GM12878 (cell line): ENCODE results near the gene CTDP1. TPM values are rescaled to one million over a fixed set of nuclear protein-coding genes. Genes with fewer than 3 reads are reported as not detected.

ENCODE experiments used
- HDAC2 ChIP-seq: fragments of 200-600 bp; sonication (generic); IDR thresholded peaks from 2 replicates; pipeline ENCODE4 v1.6.1; 2017
- MYB ChIP-seq: fragments of 150-350 bp; IDR thresholded peaks from 2 replicates; pipeline ENCODE4 v1.6.1; 2014; ENCODE audit warnings: mild to moderate bottlenecking, low read depth, low read length, borderline replicate concordance
- RAD21 ChIP-seq: IDR thresholded peaks from 2 replicates; pipeline ENCODE4 v1.6.1; 2011; ENCODE audit warnings: mild to moderate bottlenecking, low read depth, low read length, moderate library complexity; ENCODE audit not compliant: insufficient read depth
- WRNIP1 ChIP-seq: IDR thresholded peaks from 2 replicates; pipeline ENCODE4 v1.6.1; 2011; ENCODE audit warnings: low read depth, low read length, improper control_type of control experiment, borderline replicate concordance
- YY1 ChIP-seq: IDR thresholded peaks from 2 replicates; pipeline ENCODE4 v1.6.1; 2011; ENCODE audit warnings: low read depth, mild to moderate bottlenecking, low read length
- polyA plus RNA-seq, 11 experiments: library from polyadenylated mRNA; depleted of rRNA in 4 of 11; unstranded in 6 of 11; stranded (reverse) in 5 of 11; fragments of >200 nt; fragmentation: Nextera tagmentation in 4 of 11; fragmentation: Illumina TruSeq in 1 of 11; extraction: Ambion mirVana in 4 of 11; extraction: Trizol in 1 of 11; gene quantifications; 1 replicate in 1 of 11; 2 replicates in 10 of 11; pipeline versions ENCODE4 v1.2.1 to v1.2.3, GENCODE V29; 2011 to 2016; ENCODE audit warnings: inconsistent platforms in 2 of 11, missing spikeins in 2 of 11, low read depth in 1 of 11
- total RNA-seq, 4 experiments: library from RNA; depleted of rRNA in 3 of 4; stranded (reverse); fragments of >200 nt in 3 of 4; fragmentation: Illumina TruSeq in 1 of 4; extraction: Trizol in 1 of 4; gene quantifications; 2 replicates each; pipeline versions ENCODE4 v1.2.1 to v1.2.3, GENCODE V29; 2013 to 2021
- TF ChIP-seq, protein P1 (sequence below), 3 experiments: IDR thresholded peaks in 2 of 3; conservative IDR thresholded peaks in 1 of 3; 2 replicates each; pipeline ENCODE4 v1.5.1; 2011; ENCODE audit warnings: low read depth in 3 of 3, low read length in 3 of 3, mild to moderate bottlenecking in 3 of 3, control low read depth in 2 of 3, moderate library complexity in 2 of 3, inconsistent platforms in 1 of 3, mixed read lengths in 1 of 3; ENCODE audit not compliant: control insufficient read depth in 2 of 3, insufficient read depth in 1 of 3; ENCODE audit errors: extremely low read depth in 1 of 3
- TF ChIP-seq, protein P2 (sequence below): fragments of 450-650 bp; IDR thresholded peaks from 2 replicates; pipeline ENCODE4 v1.6.1; 2016; ENCODE audit warnings: mild to moderate bottlenecking
- TF ChIP-seq, protein P3 (sequence below): IDR thresholded peaks from 2 replicates; pipeline ENCODE4 v1.6.1; 2012; ENCODE audit warnings: mild to moderate bottlenecking, low read depth, low read length

The CTDP1 gene
- total and polyA plus RNA-seq, 10 of the 15 experiments (the other 5 are each of a cell fraction or from before 2014, with no cell fraction given) = 0.32 to 31.3 (median 8.8) TPM

DNA sequence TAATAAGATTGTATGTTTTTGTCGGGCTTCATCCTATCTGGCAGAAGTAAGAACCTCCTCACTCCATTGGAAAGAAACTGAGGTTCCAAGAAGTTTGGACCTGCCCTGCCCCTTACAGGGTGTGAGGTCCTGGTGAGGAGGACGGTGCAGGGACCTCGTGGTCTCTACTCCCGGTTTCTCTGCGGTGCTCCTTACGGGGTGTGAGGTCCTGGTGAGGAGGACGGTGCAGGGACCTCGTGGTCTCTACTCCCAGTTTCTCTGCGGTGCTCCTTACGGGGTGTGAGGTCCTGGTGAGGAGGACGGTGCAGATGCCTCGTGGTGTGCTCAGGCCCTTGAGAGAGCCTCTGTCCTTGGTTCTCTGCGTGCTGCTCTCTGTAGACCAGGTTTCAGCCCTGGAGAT lies 5.2 kb downstream of the CTDP1 start (continued):
- TF ChIP-seq, protein P1, sequence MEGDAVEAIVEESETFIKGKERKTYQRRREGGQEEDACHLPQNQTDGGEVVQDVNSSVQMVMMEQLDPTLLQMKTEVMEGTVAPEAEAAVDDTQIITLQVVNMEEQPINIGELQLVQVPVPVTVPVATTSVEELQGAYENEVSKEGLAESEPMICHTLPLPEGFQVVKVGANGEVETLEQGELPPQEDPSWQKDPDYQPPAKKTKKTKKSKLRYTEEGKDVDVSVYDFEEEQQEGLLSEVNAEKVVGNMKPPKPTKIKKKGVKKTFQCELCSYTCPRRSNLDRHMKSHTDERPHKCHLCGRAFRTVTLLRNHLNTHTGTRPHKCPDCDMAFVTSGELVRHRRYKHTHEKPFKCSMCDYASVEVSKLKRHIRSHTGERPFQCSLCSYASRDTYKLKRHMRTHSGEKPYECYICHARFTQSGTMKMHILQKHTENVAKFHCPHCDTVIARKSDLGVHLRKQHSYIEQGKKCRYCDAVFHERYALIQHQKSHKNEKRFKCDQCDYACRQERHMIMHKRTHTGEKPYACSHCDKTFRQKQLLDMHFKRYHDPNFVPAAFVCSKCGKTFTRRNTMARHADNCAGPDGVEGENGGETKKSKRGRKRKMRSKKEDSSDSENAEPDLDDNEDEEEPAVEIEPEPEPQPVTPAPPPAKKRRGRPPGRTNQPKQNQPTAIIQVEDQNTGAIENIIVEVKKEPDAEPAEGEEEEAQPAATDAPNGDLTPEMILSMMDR (IDR thresholded peaks at IDR 0.05 in 2 of 3, conservative IDR thresholded peaks at IDR 0.05 in 1 of 3; ENCODE audit: control insufficient read depth in 2 of 3, extremely low read depth in 1 of 3, insufficient read depth in 1 of 3, low read depth in 3 of 3, low read length in 3 of 3) = no peak
- TF ChIP-seq YY1 (no peak), HDAC2 (no peak), MYB (no peak), RAD21 (no peak), WRNIP1 (no peak)
- TF ChIP-seq, protein P2, sequence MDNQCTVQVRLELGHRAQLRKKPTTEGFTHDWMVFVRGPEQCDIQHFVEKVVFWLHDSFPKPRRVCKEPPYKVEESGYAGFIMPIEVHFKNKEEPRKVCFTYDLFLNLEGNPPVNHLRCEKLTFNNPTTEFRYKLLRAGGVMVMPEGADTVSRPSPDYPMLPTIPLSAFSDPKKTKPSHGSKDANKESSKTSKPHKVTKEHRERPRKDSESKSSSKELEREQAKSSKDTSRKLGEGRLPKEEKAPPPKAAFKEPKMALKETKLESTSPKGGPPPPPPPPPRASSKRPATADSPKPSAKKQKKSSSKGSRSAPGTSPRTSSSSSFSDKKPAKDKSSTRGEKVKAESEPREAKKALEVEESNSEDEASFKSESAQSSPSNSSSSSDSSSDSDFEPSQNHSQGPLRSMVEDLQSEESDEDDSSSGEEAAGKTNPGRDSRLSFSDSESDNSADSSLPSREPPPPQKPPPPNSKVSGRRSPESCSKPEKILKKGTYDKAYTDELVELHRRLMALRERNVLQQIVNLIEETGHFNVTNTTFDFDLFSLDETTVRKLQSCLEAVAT = no peak
- TF ChIP-seq, protein P3, sequence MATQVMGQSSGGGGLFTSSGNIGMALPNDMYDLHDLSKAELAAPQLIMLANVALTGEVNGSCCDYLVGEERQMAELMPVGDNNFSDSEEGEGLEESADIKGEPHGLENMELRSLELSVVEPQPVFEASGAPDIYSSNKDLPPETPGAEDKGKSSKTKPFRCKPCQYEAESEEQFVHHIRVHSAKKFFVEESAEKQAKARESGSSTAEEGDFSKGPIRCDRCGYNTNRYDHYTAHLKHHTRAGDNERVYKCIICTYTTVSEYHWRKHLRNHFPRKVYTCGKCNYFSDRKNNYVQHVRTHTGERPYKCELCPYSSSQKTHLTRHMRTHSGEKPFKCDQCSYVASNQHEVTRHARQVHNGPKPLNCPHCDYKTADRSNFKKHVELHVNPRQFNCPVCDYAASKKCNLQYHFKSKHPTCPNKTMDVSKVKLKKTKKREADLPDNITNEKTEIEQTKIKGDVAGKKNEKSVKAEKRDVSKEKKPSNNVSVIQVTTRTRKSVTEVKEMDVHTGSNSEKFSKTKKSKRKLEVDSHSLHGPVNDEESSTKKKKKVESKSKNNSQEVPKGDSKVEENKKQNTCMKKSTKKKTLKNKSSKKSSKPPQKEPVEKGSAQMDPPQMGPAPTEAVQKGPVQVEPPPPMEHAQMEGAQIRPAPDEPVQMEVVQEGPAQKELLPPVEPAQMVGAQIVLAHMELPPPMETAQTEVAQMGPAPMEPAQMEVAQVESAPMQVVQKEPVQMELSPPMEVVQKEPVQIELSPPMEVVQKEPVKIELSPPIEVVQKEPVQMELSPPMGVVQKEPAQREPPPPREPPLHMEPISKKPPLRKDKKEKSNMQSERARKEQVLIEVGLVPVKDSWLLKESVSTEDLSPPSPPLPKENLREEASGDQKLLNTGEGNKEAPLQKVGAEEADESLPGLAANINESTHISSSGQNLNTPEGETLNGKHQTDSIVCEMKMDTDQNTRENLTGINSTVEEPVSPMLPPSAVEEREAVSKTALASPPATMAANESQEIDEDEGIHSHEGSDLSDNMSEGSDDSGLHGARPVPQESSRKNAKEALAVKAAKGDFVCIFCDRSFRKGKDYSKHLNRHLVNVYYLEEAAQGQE = no peak
